NCI-H2029 (cell line): ENCODE measurements around the gene VWC2.

Source experiments
- DNase-seq: peaks from one replicate; lab custom pipeline; 2025; lab: John Stamatoyannopoulos, UW

The VWC2 gene

DNA sequence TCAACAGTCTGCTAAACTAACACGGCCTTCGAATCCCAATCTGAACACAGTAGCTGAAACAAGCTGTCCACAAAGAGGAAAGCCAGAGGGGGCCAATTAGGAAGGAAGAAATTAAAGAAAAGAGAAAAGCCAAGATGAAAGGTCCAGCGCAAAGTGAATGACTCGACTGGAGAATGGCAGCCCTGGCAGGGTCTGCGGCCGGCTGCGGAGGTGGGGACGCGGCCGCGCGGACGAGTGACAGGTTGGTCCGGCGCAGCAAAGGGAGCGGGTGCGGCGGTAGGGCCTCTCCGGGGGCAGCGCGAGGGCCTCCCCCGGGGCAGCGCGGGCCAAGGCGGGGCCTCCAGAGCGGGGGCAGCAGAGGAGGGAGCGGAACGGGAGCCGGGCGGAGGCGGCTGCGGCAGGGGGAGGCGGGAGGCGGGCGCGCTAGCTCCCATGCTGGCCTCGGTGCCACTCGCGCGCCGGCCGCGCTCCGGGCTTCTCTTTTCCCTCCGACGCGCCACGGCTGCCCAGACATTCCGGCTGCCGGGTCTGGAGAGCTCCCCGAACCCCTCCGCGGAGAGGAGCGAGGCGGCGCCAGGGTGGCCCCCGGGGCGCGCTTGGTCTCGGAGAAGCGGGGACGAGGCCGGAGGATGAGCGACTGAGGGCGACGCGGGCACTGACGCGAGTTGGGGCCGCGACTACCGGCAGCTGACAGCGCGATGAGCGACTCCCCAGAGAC, at the start of gene VWC2:
VWC2 (plus strand) TSS at position 421 of the 718 bp plus-strand sequence. CDS start 1,798 bp downstream, outside the sequence.
- no peak for DNase-seq

DNA sequence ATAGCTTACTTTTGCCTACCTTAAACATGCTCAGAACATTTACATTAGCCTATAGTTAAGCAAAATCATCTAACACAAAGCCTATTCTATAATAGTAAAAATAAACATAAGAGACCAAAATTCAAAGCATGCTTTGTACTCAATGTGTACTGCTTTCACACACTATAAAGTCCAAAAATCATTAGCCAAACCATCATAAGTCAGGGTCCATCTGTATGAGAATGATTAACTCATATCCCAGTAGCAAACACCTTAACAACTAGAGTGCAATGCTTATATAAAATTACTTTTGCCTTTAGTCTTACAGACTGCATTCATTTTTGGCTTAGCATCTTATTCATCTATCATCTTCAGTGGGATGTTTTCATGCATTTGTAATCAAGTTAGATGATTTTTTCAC, 49.4 kb upstream of the VWC2 start:
- no peak for DNase-seq

DNA sequence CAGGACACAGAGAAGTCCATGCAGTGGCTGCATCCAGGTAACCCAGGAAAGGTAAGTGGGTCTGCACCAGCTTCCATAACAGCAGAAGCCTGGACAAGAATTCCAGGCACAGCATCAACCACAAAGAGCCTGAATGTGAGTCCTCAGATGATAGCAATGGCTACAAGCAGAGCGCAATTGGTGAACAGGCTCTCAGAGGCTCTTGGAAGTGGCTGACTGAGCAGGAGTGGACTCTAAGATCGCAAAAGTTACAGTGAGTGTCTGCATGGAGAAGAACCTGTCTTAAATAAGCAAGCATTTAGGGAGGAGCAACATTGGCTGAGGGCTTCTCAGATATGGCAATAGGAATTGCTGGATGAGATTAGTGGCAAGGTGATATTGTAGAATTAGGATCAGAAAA, 41.6 kb upstream of the VWC2 start:
- no peak for DNase-seq

DNA sequence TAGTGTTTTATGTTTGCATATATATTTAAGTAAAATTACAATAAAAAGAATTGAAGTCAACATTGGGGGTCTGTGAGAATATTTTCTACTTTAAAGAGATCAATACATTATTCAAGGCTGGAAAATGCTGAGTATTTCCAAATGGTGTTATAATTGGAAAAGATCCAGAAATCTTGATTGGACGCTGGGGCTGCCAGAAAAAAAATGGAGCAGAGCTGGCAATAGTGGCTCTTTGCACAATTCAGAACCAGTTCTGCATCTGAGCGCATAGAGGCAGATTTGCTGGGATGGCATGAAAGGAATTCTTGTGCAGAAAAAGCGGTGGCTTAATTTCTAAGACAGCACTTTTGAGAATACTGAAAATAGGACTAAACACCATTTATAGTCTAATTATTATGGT, 10.8 kb upstream of the VWC2 start:
- DNase-seq = no peak

DNA sequence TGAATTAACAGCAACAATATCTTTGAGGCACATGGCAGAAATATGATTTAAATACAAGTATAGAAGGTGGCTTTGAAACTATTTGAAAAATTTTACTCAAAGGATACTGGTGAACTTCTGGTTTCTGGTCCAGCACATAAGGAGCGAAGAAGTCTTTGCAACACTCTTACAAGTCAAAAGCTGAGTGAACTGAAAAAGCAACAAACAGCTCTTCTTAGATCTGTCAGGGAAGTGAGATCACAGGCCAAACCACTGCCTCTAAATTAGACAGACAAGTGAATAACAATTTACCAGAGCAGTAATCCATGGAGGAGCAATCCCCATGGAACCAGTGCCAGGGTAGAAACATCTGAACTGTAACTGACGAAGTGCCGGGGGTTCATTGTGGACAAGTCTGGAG, 9.6 kb upstream of the VWC2 start:
- no peak for DNase-seq

DNA sequence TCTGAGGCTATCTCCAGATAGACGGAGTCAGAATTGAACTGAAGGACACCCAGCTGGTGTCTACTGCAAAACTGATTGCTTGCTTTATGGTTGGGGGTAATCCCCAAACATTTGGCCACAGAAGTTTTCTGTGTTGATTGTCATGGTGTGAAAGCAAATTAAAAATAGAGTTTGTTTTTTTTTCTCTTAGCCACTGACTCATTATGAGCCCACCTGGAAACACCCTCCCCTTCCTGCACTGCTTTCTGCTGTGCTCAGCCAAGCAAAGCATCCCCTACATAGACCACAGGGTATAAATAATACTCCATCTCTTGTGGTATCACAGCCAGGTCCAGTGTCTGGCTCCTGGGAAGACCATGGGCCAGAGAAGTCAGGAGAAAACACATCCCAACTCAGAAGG, 6.5 kb upstream of the VWC2 start:
- no peak for DNase-seq

DNA sequence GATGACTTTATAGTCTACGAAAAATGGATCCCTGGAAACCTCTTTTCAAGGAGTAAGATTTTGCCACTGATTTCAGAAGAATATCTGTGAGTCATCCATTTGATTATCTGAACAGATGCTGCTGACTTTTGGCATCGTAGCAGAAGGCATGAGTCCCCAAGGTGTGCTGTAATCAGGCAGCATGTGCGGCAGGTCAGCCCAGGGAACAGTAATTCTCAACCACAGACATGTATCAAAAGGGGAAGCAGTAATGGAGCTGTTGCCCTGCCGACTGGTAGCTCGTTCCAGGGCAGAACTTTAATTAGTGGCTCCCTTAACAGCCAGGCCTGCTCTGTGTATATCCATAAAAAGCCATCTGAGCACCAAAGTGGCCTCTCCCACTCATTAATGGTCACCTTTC, 5.7 kb upstream of the VWC2 start:
- DNase-seq = no peak

DNA sequence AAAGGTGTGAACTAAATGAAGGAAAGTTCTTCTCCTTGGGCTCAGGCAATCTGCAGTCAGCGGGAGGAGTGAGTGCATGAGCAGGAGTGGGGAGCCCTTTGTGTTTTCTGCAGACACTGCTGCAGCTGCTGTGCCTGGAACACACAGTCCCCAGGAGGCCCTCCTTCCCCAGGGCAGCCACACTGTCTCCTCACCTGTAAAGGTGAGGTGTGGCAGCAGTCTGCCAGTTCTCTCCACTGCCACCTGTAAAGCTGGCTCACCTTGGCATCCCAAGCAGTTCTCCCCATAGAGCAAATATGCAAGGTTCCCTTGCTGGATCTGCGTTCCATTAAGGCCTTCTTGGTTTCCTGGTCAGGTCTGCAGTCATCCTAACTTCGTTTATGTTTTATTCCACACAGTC, 5.2 kb upstream of the VWC2 start:
- no peak for DNase-seq

DNA sequence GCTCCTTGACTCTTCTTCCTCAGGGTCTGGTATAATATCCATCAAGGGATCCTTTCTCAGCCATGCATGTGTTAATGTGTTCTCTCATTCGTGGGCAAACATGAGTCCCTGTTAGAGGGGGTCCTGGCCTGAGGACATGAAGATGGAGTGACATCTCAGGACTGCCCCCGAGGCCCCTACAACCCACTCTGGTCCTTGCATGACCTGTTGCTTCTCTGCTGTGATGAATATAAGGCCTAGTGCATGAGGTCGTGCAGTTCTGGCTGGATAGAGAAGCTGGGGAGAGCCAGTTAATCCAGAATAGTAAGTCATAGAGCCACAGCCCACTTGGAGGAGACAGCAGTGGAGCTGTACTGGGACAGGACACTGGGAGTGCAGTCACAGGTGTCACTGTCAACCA, 4.6 kb upstream of the VWC2 start:
- no peak for DNase-seq

DNA sequence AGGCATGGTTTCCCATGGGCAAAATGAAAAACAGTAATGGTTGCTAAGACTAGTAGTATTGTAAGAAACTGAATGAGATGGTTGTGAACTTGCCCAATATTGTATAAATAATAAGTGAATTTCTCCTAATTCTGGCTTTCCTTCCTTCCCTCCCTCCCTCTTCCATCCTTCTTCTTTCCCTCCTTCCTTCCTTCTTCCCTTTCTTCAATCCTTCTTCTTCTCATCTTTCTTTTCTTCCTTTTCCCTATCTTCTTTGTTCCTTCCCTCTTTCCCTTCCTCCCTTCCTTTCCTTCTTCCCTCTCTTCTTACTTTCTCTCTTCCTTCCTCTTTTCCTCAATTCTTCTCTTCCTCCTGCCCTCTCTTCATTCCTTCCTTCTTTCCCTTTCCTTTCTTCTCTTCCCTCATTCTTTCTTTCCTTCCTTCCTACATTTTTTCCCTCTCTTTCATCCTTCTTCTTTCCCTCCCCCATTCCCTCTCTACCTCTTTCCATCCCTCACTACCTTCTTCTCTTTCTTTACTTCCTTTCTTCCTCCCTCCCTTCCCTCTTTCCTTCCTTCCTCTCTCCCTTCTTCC, 4.1 kb upstream of the VWC2 start:
- DNase-seq = no peak

DNA sequence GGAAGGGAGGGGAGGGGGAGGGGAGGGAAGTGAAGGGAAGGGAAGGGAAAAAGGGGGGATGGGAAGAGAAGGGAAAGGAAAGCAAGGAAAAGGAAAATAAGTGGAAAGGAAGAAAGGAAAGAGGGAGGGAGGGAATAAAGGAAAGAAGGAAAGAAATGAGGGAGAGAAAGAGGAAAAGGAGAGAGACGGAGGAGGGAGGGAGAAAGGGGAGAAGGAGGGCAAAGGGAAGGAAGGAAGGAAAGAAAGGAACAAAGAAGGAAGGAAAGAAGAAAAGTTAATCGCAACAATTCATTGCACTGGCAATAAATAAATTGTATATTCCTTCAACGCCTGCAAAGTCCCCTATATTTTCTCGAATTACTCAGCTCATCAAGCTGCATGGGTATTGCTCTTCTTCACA, 2.6 kb upstream of the VWC2 start:
- DNase-seq = no peak

DNA sequence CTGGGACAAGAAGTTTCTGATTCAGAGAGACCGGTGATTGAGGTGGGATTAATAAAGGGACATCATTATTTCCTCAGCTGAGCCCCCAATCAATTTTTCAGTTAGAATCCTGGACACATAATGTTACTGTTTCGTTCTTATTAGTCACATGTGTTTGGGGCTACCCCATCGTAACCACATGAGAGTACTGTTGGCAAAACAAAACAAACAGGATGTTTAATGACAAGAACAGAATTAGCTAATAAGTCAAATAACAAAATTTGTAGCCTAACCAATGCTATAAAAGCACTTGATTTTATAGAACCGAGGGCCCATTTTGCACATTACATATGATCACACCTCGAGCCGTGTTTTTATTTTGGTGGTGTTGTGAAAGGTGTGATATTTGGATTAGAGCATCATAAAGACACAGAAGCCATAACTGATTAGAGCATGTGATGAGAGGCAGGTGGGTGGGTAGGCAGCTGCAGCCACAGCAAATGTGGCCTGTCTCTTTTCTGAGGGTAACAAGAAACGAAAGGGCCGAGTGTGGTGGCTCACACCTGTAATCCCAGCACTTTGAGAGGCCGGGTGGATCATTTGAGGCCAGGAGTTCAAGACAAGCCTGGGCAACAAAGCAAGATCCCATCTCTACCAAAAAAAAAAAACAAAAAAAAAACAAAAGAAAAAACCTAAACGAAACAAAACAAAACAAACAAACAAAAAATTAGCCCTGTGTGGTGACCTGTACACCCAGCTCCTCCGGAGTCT, 1.8 kb upstream of the VWC2 start:
- no peak for DNase-seq

DNA sequence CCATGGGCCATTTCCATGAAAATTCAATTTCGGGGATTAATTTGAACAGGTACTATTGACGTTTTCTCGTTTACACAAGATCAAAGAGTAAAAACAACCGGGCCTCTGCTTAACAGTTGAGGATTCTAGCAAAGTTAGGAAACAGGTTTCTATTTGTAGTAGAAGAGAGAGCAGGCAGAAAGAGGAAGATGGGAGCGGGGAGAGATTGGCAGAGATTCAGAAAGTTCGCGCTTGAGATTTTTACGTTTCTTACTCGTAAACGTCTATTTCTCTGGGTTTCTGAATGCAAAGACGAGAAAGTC, 571 bp upstream of the VWC2 start:
- no peak for DNase-seq

DNA sequence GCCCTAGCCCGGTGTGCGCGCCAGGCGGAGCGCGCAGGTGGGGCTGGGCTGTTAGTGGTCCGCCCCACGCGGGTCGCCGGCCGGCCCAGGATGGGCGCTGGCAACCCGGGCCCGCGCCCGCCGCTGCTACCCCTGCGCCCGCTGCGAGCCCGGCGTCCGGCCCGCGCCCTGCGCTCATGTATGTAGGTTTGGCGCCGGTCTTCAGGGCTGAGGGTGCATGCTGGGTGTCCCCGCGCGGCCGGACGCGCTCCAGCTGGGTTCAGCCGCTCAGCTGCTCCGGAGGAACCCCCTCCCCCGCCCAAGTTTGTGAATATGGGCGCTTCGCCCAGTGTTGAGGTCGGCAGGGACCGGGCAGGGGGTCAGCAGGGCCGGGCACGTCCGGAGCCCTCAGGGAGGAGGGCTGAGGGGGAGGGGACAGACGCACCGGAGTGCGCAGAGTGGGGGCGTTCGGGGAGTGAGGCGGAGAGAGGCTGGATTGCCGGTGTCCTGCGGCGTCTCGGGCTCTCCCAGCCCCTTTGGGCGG, 559 bp downstream of the VWC2 start:
- no peak for DNase-seq

DNA sequence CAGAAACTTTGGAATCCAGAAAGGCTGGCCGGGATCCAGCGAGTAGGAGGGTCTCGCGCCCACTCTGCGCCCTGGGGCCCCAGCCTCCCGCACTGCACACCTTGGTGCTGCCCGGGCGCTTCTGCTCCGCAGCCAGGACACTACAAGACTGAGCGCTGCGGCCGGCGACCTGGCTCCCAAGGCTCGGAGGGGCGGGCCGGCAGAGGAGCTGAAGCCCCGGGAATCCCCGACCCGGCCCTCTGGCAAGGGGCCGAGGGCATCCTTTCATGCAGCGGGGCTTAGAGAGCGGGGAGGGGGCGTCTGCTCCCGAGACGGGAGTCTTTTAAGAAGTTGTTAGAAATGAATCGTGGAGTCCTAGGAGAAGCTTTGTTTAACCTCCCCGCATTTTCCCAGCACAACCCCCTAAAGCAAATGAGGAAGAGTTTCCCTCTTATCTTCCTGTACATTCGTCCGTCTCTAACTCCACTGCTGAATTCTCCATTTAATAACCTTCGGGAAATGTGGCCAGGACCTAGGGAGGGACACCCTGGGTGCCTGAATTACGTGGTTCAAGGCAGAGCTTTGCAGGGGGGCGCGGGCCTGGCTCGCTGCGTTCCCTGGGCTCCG, 1.1 kb downstream of the VWC2 start:
- no peak for DNase-seq

DNA sequence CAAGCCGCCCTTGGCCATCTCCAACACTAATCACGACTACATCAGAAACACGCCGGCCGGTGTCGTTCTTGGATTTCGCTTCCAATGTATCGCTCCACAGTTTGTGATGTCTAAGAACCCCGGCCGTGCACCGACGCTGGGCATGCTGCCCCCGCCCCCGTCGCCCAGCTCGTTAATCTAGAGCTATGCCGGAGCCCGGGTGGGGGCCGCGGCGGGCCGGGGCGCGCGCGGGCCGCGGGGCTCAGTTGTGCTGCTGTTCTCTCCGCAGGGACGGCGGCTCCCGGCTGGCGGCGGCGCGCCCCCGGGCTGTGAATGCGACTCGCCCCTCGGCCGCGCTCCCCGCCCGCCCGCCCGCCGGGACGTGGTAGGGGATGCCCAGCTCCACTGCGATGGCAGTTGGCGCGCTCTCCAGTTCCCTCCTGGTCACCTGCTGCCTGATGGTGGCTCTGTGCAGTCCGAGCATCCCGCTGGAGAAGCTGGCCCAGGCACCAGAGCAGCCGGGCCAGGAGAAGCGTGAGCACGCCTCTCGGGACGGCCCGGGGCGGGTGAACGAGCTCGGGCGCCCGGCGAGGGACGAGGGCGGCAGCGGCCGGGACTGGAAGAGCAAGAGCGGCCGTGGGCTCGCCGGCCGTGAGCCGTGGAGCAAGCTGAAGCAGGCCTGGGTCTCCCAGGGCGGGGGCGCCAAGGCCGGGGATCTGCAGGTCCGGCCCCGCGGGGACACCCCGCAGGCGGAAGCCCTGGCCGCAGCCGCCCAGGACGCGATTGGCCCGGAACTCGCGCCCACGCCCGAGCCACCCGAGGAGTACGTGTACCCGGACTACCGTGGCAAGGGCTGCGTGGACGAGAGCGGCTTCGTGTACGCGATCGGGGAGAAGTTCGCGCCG, 1.9 kb downstream of the VWC2 start:
- no peak for DNase-seq

DNA sequence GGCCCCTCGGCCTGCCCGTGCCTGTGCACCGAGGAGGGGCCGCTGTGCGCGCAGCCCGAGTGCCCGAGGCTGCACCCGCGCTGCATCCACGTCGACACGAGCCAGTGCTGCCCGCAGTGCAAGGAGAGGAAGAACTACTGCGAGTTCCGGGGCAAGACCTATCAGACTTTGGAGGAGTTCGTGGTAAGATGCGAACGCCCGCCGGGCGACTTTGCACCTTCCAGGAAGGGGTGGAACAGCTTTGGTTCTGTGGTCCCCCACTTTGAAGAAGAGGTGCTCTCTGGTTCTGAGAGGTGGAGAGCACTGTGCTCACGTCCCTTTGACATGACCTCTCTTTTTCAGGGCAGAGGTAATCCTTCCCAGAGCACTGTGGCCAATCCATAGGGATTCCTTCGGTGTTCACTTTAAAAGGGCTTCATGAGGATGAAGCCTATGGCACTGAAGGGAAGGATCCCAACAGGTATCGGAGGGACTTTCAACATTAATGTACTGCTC, 2.6 kb downstream of the VWC2 start:
- DNase-seq = no peak

DNA sequence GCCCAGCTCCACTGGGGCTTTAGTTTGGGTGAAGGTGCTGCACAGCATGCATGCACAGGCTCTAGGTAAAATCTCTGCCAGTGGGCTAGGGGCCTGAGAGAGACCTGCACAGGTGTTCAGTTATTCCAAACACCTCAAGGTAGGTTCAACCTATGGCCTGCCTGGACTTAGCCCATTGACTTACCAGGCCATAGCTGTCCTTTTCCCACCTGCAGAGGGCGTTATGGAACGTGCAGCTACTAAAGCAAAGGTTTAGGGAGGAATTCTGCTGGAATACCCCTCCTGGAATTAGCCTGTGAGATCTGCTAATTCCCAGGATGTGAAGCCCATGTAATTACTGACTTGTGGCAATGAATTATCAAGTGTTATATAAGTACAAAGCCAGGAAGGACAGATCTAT, 3.6 kb downstream of the VWC2 start:
- DNase-seq = no peak

DNA sequence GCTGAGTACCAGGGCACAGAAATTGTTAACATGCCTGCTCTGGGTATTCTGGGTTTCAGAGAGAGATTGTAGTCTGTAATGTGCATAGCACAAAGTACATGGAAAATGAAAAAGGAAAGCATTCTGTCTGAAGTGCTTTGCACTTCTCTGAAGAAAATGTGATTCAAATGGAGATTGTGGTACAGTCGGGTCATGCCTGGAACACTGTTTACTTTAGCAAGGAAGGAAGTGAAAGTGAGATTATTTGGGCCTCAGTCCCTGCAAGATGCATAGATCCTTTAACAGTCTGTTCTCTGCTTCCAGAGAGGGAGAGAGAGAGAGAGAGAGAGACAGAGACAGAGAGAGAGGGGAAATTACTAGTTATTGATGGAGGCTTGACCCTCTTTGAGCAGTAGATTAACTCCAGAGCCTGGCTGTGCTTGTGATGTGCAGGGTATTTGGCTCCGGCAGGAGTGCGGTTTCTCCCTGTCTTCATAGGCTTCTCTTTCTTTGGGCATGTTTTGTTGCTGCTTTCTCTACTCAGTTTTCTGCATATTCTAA, 5.4 kb downstream of the VWC2 start:
- DNase-seq = no peak

DNA sequence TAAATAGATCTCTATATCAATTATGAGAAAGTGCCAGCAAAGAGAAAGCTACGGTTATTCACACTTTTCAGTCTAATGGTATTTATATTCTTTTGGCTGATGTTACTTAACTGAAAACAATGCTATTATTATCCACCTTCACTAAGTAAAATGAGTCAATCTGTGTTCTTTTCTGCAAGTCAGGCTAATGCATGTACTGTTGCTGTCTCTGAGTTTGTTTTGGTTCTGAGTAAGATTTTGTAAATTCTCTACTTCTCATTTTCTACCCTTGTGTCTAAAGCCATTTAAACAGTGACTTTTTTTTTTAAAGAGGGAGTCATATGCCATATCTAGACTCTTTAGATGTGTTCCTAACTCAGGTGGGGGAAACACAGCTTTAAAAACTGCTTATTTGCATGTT, 7.5 kb downstream of the VWC2 start:
- DNase-seq = no peak

DNA sequence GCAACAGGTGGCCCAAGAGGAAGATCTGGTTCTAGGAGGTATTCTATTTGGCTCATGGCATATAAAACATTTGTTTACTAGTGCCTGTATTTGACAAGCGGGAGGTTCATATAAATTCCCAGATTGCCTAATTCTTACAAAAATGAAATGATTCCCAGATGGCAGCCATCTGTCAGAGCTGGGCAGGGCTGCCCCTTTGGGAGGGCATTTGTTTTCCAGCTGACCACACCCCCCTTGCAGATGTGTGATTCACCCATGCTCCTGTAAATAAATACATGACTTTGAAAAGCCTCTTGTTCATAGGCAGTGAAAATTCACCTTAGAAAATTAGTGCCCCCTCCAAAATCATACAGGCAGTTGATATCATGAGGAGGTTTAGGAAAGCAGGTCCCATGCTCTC, 8.6 kb downstream of the VWC2 start:
- DNase-seq = no peak

DNA sequence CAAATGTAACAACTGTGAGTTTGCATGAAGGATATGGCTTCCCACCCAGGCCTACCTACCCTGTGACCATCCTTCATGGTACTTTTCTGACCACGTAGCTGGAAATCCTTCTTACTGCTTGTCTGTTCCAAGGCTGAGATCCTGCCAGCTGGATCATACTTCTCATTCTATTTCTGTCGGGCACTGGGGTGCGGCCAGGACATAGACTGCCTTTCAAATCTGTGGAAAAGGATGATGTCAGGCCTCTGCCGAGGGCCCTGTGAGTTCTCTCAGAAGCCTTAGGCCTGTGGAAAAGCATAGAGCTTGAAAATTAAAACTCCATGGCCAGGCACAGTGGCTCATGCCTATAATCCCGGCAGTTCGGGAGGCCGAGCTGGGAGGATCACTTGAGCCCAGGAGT, 10.0 kb downstream of the VWC2 start:
- no peak for DNase-seq
